HG03439 (cell line): ENCODE data around the gene TSPAN18.

Experiments used
- ATAC-seq: cut with Tn5 transposase; IDR thresholded peaks from one replicate; pipeline ENCODE4 v1.9.1; 2021; ENCODE audit warnings: mild to moderate bottlenecking, moderate library complexity; ENCODE audit not compliant: unreplicated experiment

The TSPAN18 gene

GRCh38 chr11:44737245-44738085 is 10.7 kb downstream of the TSPAN18 start:
- ATAC-seq: no peak

DNA sequence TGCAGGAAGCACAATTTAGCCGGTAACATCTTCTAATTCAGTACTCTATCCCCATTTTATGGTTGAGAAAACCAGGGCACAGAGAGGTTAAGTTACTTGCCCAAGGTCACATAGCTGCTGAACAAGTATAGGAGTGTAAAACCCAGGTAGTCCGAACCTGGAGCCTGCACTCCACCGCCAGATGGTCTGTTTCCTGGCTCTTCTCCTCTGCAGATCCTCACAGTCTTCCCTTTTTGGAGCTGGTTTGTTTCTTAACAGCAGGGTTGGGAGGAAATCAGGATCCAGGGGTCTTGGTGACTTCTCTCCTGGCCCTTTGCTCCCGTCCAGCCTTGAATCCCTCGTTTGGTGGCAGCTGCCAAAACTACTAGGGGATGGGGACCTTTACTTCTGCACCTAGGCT is 12.0 kb downstream of the TSPAN18 start:
- no peak for ATAC-seq

- no peak for ATAC-seq
These were observed 14.2 kb downstream of the TSPAN18 start for GRCh38 chr11:44740967-44741366.

GRCh38 chr11:44741976-44742375 is 15.2 kb downstream of the TSPAN18 start:
- no peak for ATAC-seq

- no peak for ATAC-seq
These were observed 15.9 kb downstream of the TSPAN18 start for GRCh38 chr11:44742508-44743246.

GRCh38 chr11:44743326-44743725 is 16.6 kb downstream of the TSPAN18 start:
- no peak for ATAC-seq

GRCh38 chr11:44743959-44744557 is 17.3 kb downstream of the TSPAN18 start:
- no peak for ATAC-seq

DNA sequence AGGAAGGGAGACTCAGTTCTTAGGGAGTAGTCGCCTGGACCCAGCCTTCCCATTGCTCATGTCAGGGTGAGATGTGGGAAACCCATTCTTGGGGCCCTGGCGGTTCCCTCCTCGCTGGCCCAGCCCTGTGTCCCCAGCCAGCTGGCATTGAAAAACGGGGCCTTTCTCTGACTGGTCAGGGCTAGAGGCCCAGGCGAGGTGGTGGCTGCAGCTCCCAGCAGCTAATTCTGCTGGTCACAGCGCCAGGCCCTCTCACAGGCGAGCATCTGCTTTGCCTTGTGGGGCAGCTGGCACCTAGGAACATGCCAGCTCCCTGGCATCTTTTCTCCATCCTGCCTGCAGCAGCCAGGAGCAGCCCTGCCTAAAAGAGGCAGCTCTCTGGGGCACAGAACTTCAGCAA is 20.1 kb downstream of the TSPAN18 start:
- no peak for ATAC-seq

- no peak for ATAC-seq
These were observed 20.6 kb downstream of the TSPAN18 start for GRCh38 chr11:44747316-44747715.

GRCh38 chr11:44747836-44748235 is 21.1 kb downstream of the TSPAN18 start:
- no peak for ATAC-seq

DNA sequence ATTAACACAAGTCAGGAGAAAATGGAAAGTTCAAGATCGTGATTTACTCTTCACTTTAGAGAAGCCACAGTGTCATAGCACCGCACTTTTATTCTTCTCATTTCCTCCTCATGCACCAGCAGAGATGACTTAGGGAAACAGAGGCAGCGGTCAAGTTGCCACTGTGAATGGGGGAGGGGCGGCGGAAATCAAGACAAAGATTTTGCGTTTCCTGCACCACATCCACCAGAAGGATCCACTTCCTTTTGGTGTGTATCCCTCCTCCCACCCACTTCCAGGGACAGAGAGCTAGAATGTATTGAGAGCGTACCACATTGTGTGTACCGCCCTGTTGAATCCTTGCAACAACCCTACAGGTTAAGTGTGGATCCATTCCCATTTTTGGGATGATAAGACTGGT is 21.8 kb downstream of the TSPAN18 start:
- ATAC-seq: no peak

DNA sequence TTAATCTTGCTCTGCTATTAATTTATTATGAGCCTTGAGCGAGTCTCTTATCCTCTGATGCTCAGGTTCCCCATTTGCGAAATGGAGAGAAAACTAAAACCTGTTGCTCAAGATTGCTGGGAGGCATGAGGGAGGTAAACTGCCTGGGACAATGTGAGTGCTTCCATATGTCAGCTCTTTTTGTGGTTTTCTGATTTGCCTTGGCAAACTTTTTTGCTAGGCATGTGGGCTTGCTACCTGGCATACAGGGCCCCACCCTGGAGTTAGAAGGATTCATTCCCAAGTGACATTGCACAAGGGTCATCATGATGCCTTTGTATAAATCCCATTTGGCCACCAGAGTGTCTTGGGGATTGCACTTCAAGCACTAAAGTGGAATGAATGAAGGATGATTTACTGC is 22.4 kb downstream of the TSPAN18 start:
- no peak for ATAC-seq

GRCh38 chr11:44750551-44751465 is 24.0 kb downstream of the TSPAN18 start:
- no peak for ATAC-seq

DNA sequence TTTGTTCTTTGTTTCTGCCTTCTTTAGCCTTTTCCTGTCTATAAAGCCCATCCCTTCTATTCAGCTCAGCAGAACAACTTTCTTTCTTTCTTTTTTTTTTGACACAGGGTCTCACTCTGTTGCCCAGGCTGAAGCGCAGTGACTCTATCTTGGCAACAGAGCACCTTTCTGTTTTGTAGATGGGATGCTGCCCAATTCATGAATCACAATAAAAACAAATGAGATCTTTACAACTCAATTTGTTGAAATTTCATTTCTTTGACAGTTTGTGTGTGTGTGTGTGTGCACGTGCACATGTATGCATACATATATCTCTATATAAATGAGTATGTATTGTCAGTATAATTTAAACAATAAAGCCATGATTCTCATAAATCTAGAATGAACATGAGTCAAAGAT is 25.5 kb downstream of the TSPAN18 start:
- no peak for ATAC-seq

- no peak for ATAC-seq
These were observed 26.0 kb downstream of the TSPAN18 start for GRCh38 chr11:44752713-44753112.

- ATAC-seq: no peak
These were observed 27.3 kb downstream of the TSPAN18 start for GRCh38 chr11:44753961-44754645.

DNA sequence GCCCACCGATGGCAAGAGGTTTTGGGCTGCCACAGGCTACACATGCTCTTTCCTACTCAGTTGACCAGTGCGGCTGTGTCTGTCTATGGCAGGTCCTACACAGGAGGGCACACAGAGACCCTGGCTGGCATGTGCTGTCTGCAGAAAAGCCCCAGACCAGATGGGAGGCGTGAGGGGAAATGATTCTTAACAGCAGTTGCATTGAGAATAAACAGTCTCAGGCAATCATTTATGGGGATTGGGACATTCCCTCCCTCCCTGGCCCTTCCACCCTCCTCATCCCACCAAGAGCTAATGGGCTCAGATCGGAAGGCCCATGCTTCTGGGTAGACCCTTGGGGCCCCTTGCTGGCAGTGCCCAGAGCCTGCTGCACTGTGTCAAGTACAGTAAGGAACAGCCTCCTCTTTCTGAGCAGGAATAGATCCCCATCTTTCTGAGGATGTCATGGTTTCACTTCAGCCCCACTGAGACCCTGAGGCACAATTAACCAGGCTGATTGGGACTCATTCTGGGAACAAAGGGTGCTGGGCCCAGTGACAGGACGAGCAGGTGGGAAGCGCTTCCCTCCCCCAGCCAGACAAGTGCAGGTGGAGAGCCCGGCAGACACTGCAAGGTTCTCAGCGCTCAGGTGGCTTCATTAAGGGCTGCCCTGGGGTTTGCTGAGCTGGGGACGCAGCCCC is 28.3 kb downstream of the TSPAN18 start:
- no peak for ATAC-seq

DNA sequence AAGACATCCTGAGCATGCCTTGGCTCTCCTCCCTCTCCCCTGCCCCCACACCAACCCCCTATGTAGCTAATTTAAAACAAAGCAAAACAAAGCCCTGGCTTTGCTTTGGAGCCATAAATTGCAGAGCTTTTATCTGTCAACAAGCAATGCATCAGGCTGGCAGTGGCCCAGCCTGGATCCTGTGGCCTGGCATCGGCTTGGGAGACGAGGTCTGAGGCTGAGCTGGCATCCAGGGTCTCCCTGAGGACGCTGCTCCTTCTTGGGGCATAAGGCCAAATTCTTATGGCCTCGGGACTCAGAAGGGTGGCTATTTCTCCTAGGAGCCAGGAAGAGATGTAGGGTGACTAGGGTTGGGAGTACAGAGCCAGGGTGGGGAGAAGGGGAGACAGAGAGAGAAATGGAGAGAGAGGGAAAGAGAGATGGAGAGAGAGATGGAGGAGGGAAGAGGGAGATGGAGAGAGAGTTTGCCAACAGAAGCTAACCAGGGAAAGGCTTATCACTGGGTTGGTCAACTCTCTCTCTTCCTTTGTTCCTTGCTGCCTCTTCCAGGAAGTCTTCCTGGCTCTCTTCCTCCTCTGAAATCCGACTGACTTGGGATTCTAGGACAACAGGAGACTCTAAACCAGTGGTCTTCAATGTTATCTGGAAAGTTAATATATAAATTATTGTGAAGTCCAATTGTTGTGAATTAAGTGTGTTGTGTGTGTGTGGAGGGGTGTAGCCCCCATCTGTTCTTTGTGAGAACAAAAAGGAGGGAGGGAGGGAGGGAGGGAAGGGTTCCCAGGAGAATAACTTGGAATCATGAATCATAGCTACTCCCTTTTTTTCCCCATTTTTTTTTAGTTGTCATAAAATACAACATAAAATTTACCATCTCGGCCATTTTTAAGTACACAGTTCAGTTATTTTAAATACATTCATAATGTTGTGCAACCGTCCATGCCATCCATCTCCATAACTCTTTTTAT is 29.1 kb downstream of the TSPAN18 start:
- ATAC-seq: no peak

GRCh38 chr11:44758983-44759382 is 32.2 kb downstream of the TSPAN18 start:
- no peak for ATAC-seq
